ENCODE results near the gene RFX8.

- TF ChIP-seq POLR2A (IDR thresholded peaks at IDR 0.05; ENCODE audit: low read depth, low read length) (no peak), POLR2AphosphoS5 (IDR thresholded peaks at IDR 0.05; ENCODE audit: insufficient read depth, low read depth, low read length) (no peak), FOS (IDR thresholded peaks at IDR 0.05; ENCODE audit: borderline replicate concordance, insufficient read depth, low read length) (no peak)
- TF ChIP-seq, protein P1, sequence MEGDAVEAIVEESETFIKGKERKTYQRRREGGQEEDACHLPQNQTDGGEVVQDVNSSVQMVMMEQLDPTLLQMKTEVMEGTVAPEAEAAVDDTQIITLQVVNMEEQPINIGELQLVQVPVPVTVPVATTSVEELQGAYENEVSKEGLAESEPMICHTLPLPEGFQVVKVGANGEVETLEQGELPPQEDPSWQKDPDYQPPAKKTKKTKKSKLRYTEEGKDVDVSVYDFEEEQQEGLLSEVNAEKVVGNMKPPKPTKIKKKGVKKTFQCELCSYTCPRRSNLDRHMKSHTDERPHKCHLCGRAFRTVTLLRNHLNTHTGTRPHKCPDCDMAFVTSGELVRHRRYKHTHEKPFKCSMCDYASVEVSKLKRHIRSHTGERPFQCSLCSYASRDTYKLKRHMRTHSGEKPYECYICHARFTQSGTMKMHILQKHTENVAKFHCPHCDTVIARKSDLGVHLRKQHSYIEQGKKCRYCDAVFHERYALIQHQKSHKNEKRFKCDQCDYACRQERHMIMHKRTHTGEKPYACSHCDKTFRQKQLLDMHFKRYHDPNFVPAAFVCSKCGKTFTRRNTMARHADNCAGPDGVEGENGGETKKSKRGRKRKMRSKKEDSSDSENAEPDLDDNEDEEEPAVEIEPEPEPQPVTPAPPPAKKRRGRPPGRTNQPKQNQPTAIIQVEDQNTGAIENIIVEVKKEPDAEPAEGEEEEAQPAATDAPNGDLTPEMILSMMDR (IDR thresholded peaks at IDR 0.05; ENCODE audit: extremely low read depth in 1 of 2, insufficient read depth in 1 of 2, low read depth in 1 of 2, low read length in 2 of 2): no peak
These were observed 13.5 kb downstream of the RFX8 start for GRCh38 chr2:101461381-101461780.

Data from endothelial cell of umbilical vein (primary cell).